Left lung (tissue), 10 donors: Measurements from ENCODE around the gene BPIFA1. TPM values are rescaled to one million over a fixed set of nuclear protein-coding genes. Genes with fewer than 3 reads are reported as not detected.

Experiments
- ATAC-seq: fragments of 200-7000 bp; cut with Tn5 transposase; one replicate; pipeline ENCODE4 v1.9.1; 2020; ENCODE audit warnings: moderate library complexity
- DNase-seq, 4 donors: peaks; one replicate each; pipeline ENCODE4 v3.0.0-alpha.2; 2013 to 2020
- H3K27ac ChIP-seq, 2 donors: fragments of 200-600 bp; sonication (generic) in 1 of 2; one replicate each; pipeline versions ENCODE4 v1.5.0 to v1.8.0; 2020 to 2021
- H3K27me3 ChIP-seq, 2 donors: fragments of 200-600 bp; sonication (generic) in 1 of 2; one replicate each; pipeline versions ENCODE4 v1.5.0 to v1.8.0; 2020 to 2021
- H3K36me3 ChIP-seq, 2 donors: fragments of 200-600 bp; sonication (generic) in 1 of 2; one replicate each; pipeline versions ENCODE4 v1.5.0 to v1.8.0; 2020 to 2021
- H3K4me1 ChIP-seq, 2 donors: fragments of 200-600 bp; one replicate each; pipeline ENCODE4 v1.8.0; 2021
- H3K4me3 ChIP-seq, 2 donors: fragments of 200-600 bp; sonication (generic) in 1 of 2; one replicate each; pipeline versions ENCODE4 v1.5.0 to v1.8.0; 2020 to 2021; ENCODE audit warnings: mild to moderate bottlenecking in 1 of 2
- H3K9me3 ChIP-seq, 2 donors: fragments of 200-600 bp; sonication (generic) in 1 of 2; one replicate each; pipeline versions ENCODE4 v1.5.0 to v1.8.0; 2020 to 2021
- intact Hi-C, 2 donors: fragments of 100-400 bp; cut with DNase I; formaldehyde crosslinking; loops; one replicate each; pipeline versions ENCODE4 v1.11.2 to v1.14.2; 2022
- polyA plus RNA-seq, 6 donors: library from polyadenylated mRNA; unstranded; fragments of 120-200 nt; gene quantifications; one replicate each; pipeline ENCODE4 v1.2.1, GENCODE V29; 2013; ENCODE audit not compliant: insufficient read length in 6 of 6
- total RNA-seq, 2 donors: library from RNA; stranded (reverse); fragmentation: NEBNext Ultra II Directional; extraction: Animal tissue kit (Norgen Biotek cat#: 25700); gene quantifications; one replicate each; pipeline ENCODE4 v1.2.1, GENCODE V29; 2021
- TF ChIP-seq, protein P1 (sequence below), 2 donors: fragments of 200-600 bp; sonication (generic) in 1 of 2; IDR thresholded peaks; one replicate each; pipeline versions ENCODE4 v1.5.0 to v1.8.0; 2021; ENCODE audit warnings: antibody characterized with exemption in 2 of 2
- donor health status: DM: no; HTN: yes; CAD: no.
- donor health status: DM: no; HTN: no; CAD: no.

BPIFA1 gene
- total and polyA plus RNA-seq, 8 donors, result 9.2 TPM; not detected in 7

DNA sequence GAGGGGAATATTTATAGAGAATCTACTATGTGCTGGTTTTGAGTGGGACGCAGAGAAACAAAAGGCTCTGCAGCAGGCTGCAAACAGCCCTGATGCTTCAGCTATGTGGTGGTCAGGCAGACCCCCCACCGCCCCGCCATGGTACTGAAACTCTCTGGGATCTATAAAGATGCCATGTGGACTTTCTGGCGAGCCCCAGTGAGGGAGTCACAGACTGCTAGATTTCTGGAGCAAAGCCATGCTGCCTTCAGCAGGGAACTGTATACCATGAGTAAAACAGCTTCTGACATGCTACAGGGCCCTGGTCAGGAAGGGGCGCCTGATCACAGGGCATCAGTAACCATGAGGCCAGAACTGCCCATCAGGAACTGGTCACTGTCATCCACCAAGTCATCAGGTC is 28.0 kb downstream of the BPIFA1 start:
- intact Hi-C loops, result no loop called here
- DNase-seq (no peak), ATAC-seq (no peak)
- TF ChIP-seq, protein P1, sequence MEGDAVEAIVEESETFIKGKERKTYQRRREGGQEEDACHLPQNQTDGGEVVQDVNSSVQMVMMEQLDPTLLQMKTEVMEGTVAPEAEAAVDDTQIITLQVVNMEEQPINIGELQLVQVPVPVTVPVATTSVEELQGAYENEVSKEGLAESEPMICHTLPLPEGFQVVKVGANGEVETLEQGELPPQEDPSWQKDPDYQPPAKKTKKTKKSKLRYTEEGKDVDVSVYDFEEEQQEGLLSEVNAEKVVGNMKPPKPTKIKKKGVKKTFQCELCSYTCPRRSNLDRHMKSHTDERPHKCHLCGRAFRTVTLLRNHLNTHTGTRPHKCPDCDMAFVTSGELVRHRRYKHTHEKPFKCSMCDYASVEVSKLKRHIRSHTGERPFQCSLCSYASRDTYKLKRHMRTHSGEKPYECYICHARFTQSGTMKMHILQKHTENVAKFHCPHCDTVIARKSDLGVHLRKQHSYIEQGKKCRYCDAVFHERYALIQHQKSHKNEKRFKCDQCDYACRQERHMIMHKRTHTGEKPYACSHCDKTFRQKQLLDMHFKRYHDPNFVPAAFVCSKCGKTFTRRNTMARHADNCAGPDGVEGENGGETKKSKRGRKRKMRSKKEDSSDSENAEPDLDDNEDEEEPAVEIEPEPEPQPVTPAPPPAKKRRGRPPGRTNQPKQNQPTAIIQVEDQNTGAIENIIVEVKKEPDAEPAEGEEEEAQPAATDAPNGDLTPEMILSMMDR (IDR thresholded peaks at IDR 0.05), result no peak
- peaks cover 0 to 15% of the 10 kb centered on the region in 2 donors for H3K4me1 ChIP-seq
- no peak overlapping the region for H3K27ac ChIP-seq
- H3K36me3 ChIP-seq, result no peaks in the 10 kb centered on the region
- peaks cover 0 to 7% of the 10 kb centered on the region in 2 donors for H3K9me3 ChIP-seq
- peaks cover 0 to 19% of the 10 kb centered on the region in 2 donors for H3K27me3 ChIP-seq
- no peak overlapping the region for H3K4me3 ChIP-seq

DNA sequence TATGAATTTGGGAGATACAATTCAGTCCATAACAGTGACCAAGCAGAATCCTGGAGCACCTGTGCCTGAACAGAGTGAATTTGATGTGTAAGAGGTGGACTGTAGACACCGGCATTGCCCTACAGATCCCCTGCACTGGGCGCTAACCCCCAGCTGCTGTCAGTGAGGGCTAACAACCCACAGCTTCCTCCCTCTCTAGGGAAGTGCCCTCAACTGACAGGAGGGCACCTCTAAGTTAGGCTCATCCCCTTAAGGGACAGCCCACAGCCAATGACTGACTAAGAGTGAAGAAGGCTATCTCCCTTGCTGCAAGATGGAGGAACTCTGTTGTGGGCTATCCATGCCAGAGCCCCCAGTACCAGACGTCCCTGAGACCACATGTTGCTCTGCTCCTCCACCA is 31.9 kb downstream of the BPIFA1 start:
- DNase-seq, result no peak
- no peak overlapping the region for H3K27ac ChIP-seq
- H3K4me1 ChIP-seq, result peaks cover 0 to 18% of the 10 kb centered on the region in 2 donors
- no peak for ATAC-seq
- TF ChIP-seq, protein P1 (IDR thresholded peaks at IDR 0.05), result no peak
- H3K9me3 ChIP-seq, result no peaks in the 10 kb centered on the region
- H3K4me3 ChIP-seq, result no peak overlapping the region
- H3K36me3 ChIP-seq, result no peaks in the 10 kb centered on the region
- intact Hi-C loops, result no loop called here
- peaks cover 0 to 19% of the 10 kb centered on the region in 2 donors for H3K27me3 ChIP-seq

DNA sequence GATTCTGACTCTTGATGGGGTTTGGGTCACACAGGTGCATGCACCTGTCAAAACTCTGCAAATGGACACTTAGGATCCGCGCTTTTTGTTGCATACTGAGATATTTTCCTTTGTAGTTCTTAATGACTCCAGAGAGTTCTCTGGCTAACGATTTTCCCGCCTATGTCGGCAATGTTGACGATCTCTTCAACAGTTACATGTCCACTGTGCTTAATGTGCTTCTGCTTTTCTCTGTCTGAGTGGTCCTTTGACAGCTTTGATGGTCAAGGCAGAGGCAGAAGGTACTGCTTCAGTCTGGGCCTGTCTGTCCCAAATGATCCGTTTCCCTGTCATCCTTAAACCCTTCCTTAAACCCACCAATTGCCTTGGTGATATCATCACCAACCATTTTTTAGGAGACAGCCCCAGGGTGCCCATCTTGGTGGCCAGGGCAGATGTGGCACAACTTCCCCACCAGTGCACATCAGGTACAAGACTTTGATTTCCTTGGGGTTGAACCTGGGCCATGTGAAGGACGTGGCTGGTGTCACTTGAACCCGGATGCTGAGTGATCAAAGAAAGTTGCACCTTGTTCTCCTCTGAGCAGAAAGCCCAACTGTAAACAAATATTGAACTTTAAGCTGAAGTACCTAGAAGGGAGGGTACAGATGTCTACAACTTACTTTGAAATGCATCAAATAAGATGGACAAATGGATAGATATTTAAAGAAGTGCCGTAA is 36.5 kb downstream of the BPIFA1 start:
- intact Hi-C loops, result no loop called here
- no peak for DNase-seq
- Histone ChIP-seq H3K27ac (no peak overlapping the region), H3K9me3 (no peaks in the 10 kb centered on the region), H3K4me1 (peaks cover 0 to 16% of the 10 kb centered on the region in 2 donors), H3K4me3 (no peak overlapping the region), H3K27me3 (peaks cover 0 to 13% of the 10 kb centered on the region in 2 donors), H3K36me3 (no peaks in the 10 kb centered on the region)
- TF ChIP-seq, protein P1 (IDR thresholded peaks at IDR 0.05), result no peak
- ATAC-seq, result no peak

DNA sequence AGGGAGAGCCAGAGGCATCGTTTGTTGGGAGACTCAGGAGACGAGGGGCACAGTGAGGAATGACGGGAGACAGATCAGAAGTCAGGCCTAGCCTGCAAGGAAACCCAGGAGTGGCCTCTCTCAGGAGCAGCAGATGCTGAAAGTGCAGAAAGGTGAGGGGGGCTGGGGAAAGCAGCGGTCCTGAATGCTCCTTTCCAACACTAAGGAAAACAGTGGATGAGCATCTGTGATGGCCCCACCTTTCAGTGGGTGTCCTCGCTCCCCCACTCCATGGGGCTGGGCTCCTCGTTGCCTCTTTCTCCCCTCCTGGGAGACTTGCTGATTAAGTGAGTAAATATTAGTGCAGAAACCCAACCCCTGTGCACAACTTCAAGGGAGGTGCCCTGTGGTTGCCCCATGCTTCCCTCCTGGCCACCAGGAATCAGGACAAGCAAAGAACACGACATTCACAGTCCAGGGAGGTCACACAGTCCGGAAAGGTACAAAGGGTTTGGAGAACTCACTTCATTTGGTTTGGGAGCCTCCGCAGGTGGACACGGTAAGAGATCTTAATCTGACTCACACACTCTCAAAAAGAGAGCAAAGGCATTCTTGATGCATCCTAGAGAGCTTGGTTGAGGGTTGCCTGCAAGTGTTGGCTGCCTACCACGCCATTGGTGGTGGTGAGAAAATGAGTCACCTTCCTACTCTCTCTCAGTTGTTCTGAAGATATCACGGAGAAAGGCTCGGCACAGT is 37.5 kb downstream of the BPIFA1 start:
- TF ChIP-seq, protein P1 (IDR thresholded peaks at IDR 0.05), result no peak
- intact Hi-C loops, result no loop called here
- H3K27me3 ChIP-seq, result peaks cover 0 to 15% of the 10 kb centered on the region in 2 donors
- no peak overlapping the region for H3K4me3 ChIP-seq
- no peaks in the 10 kb centered on the region for H3K36me3 ChIP-seq
- DNase-seq, result no peak
- no peaks in the 10 kb centered on the region for H3K9me3 ChIP-seq
- H3K27ac ChIP-seq, result no peak overlapping the region
- H3K4me1 ChIP-seq, result peaks cover 0 to 6% of the 10 kb centered on the region in 2 donors
- ATAC-seq, result peak; percentile 50

DNA sequence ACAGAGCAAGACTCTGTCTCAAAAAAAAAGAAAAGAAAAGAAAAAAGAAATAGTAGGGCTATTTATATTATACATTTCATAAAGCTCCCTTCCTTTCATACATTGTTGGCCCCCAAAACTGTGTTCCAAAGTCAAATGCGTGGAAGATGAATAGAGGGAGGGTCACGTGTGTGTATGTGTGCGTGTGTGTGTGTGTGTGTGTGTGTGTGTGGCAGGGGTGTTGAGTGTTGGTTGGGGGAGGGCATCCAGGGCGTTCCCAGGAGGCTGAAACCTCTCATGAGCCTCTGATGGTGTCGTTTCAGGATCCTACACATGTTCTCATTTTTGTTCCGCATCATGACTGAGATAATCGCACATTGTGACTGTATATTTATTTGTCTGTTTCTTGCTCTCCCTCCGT is 39.4 kb downstream of the BPIFA1 start:
- H3K27ac ChIP-seq, result no peak overlapping the region
- no peaks in the 10 kb centered on the region for H3K4me1 ChIP-seq
- no peak overlapping the region for H3K4me3 ChIP-seq
- TF ChIP-seq, protein P1 (IDR thresholded peaks at IDR 0.05), result no peak
- ATAC-seq, result no peak
- intact Hi-C loops, result no loop called here
- no peaks in the 10 kb centered on the region for H3K9me3 ChIP-seq
- peaks cover 0 to 13% of the 10 kb centered on the region in 2 donors for H3K27me3 ChIP-seq
- DNase-seq, result no peak
- H3K36me3 ChIP-seq, result no peaks in the 10 kb centered on the region
